ENCODE measurements around the gene PM20D1.
"Not testable (repeated sequence)": the region's sequence is repeated elsewhere in the genome, so short reads cannot be mapped to it uniquely, and the experiment has no call there.

Gene PM20D1

DNA sequence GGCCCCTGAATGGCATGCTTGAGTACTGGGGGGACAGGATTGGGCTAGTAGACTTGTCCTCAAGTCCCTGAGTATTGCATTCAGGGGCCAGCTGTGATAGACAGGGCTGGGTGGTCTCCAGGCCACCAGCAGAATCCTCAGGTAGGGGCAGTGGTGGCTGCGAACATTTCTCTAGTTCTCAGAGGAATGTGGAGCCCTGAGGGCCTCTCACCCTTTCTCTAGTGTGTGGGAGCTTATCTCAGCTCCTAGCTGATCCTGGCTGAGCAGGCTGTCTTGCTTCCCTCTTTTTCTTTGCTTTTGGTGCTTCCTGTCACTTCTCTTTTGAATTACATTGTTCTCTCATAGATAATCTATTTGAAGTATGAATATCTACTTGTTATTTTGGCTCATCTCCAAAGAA lies 30.0 kb upstream of the PM20D1 start:
- H3K4me3 ChIP-seq (ENCODE audit: insufficient read depth, low read depth, low read length, poor library complexity, severe bottlenecking): no peak overlapping the region
- no peaks in the 10 kb centered on the region for H3K9me3 ChIP-seq (ENCODE audit: control insufficient read depth, low read length)
- no peak overlapping the region for H3K27ac ChIP-seq (ENCODE audit: insufficient read depth, low read length, poor library complexity, severe bottlenecking)
- no peaks in the 10 kb centered on the region for H3K27me3 ChIP-seq (replicated peaks; ENCODE audit: control insufficient read depth, insufficient read depth, low read length, poor library complexity, severe bottlenecking)
- no peaks in the 10 kb centered on the region for H3K36me3 ChIP-seq (ENCODE audit: control insufficient read depth, insufficient read depth, low read length)
- DNase-seq: no peak
- H3K4me1 ChIP-seq (ENCODE audit: control insufficient read depth, insufficient read depth, low read length, poor library complexity, severe bottlenecking): no peaks in the 10 kb centered on the region

GRCh38 chr1:205878026-205878425 lies 28.1 kb upstream of the PM20D1 start:
- Histone ChIP-seq H3K27ac (ENCODE audit: insufficient read depth, low read length, poor library complexity, severe bottlenecking) (no peak overlapping the region), H3K4me1 (ENCODE audit: control insufficient read depth, insufficient read depth, low read length, poor library complexity, severe bottlenecking) (no peaks in the 10 kb centered on the region), H3K27me3 (replicated peaks; ENCODE audit: control insufficient read depth, insufficient read depth, low read length, poor library complexity, severe bottlenecking) (no peaks in the 10 kb centered on the region), H3K36me3 (ENCODE audit: control insufficient read depth, insufficient read depth, low read length) (no peaks in the 10 kb centered on the region), H3K9me3 (ENCODE audit: control insufficient read depth, low read length) (no peaks in the 10 kb centered on the region), H3K4me3 (ENCODE audit: insufficient read depth, low read depth, low read length, poor library complexity, severe bottlenecking) (no peak overlapping the region)
- no peak for DNase-seq

GRCh38 chr1:205873148-205873547 lies 23.2 kb upstream of the PM20D1 start:
- not testable (repeated sequence) for H3K27ac ChIP-seq (ENCODE audit: insufficient read depth, low read length, poor library complexity, severe bottlenecking); DNase-seq; H3K27me3 ChIP-seq (replicated peaks; ENCODE audit: control insufficient read depth, insufficient read depth, low read length, poor library complexity, severe bottlenecking); H3K9me3 ChIP-seq (ENCODE audit: control insufficient read depth, low read length); H3K36me3 ChIP-seq (ENCODE audit: control insufficient read depth, insufficient read depth, low read length); H3K4me1 ChIP-seq (ENCODE audit: control insufficient read depth, insufficient read depth, low read length, poor library complexity, severe bottlenecking); H3K4me3 ChIP-seq (ENCODE audit: insufficient read depth, low read depth, low read length, poor library complexity, severe bottlenecking)

DNA sequence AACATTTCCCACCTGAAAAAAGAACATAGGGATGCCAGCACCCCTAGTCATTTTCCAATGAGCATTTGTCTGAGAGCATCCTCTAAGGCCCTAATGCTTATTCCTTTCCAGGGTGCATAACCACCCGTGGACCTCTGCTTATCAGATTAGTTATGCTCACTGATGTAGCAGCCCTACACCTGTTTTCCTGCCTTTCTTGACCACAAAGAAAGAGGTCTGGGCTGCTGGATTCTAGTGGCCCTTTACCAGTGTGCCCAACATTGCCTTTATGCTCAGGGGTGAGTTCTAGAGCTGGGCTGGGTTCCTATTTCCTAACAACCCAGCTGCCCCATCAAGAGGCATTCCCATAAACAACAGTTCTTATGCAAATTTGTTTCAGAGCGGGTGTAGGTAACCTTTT lies 20.3 kb upstream of the PM20D1 start:
- Histone ChIP-seq H3K4me1 (ENCODE audit: control insufficient read depth, insufficient read depth, low read length, poor library complexity, severe bottlenecking) (no peaks in the 10 kb centered on the region), H3K36me3 (ENCODE audit: control insufficient read depth, insufficient read depth, low read length) (no peaks in the 10 kb centered on the region), H3K9me3 (ENCODE audit: control insufficient read depth, low read length) (no peaks in the 10 kb centered on the region), H3K4me3 (ENCODE audit: insufficient read depth, low read depth, low read length, poor library complexity, severe bottlenecking) (no peak overlapping the region), H3K27me3 (replicated peaks; ENCODE audit: control insufficient read depth, insufficient read depth, low read length, poor library complexity, severe bottlenecking) (no peaks in the 10 kb centered on the region), H3K27ac (ENCODE audit: insufficient read depth, low read length, poor library complexity, severe bottlenecking) (no peak overlapping the region)
- no peak for DNase-seq

DNA sequence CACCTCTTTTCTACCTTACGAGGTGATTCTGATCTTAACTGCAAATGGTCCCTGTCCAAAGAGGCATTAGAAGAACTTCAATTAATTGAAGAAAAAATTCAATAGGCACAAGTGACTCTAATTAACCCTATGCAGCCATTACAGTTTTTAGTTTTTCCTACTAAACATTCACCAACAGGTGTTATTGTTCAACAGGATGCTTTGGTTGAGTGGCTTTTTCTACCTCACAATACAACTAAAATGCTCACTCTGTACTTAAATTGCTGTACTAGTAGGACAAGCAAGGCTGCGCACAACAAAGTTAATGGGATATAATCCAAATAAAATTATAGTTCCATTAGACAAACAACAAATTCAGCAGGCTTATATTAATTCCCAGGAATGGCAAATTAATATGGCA lies 11.6 kb upstream of the PM20D1 start:
- Histone ChIP-seq H3K4me1 (ENCODE audit: control insufficient read depth, insufficient read depth, low read length, poor library complexity, severe bottlenecking) (no peaks in the 10 kb centered on the region), H3K27ac (ENCODE audit: insufficient read depth, low read length, poor library complexity, severe bottlenecking) (no peak overlapping the region), H3K9me3 (ENCODE audit: control insufficient read depth, low read length) (no peaks in the 10 kb centered on the region), H3K27me3 (replicated peaks; ENCODE audit: control insufficient read depth, insufficient read depth, low read length, poor library complexity, severe bottlenecking) (no peaks in the 10 kb centered on the region), H3K4me3 (ENCODE audit: insufficient read depth, low read depth, low read length, poor library complexity, severe bottlenecking) (no peak overlapping the region), H3K36me3 (ENCODE audit: control insufficient read depth, insufficient read depth, low read length) (no peaks in the 10 kb centered on the region)
- no peak for DNase-seq

GRCh38 chr1:205858141-205858961 lies 8.4 kb upstream of the PM20D1 start:
- DNase-seq: no peak
- no peaks in the 10 kb centered on the region for H3K4me1 ChIP-seq (ENCODE audit: control insufficient read depth, insufficient read depth, low read length, poor library complexity, severe bottlenecking)
- no peaks in the 10 kb centered on the region for H3K9me3 ChIP-seq (ENCODE audit: control insufficient read depth, low read length)
- no peaks in the 10 kb centered on the region for H3K27me3 ChIP-seq (replicated peaks; ENCODE audit: control insufficient read depth, insufficient read depth, low read length, poor library complexity, severe bottlenecking)
- H3K4me3 ChIP-seq (ENCODE audit: insufficient read depth, low read depth, low read length, poor library complexity, severe bottlenecking): no peak overlapping the region
- H3K27ac ChIP-seq (ENCODE audit: insufficient read depth, low read length, poor library complexity, severe bottlenecking): no peak overlapping the region
- no peaks in the 10 kb centered on the region for H3K36me3 ChIP-seq (ENCODE audit: control insufficient read depth, insufficient read depth, low read length)

- not testable (repeated sequence) for H3K4me3 ChIP-seq (ENCODE audit: insufficient read depth, low read depth, low read length, poor library complexity, severe bottlenecking); H3K36me3 ChIP-seq (ENCODE audit: control insufficient read depth, insufficient read depth, low read length); H3K9me3 ChIP-seq (ENCODE audit: control insufficient read depth, low read length); DNase-seq; H3K4me1 ChIP-seq (ENCODE audit: control insufficient read depth, insufficient read depth, low read length, poor library complexity, severe bottlenecking); H3K27me3 ChIP-seq (replicated peaks; ENCODE audit: control insufficient read depth, insufficient read depth, low read length, poor library complexity, severe bottlenecking); H3K27ac ChIP-seq (ENCODE audit: insufficient read depth, low read length, poor library complexity, severe bottlenecking)
Measured at GRCh38 chr1:205857501-205857900, 7.6 kb upstream of the PM20D1 start.

DNA sequence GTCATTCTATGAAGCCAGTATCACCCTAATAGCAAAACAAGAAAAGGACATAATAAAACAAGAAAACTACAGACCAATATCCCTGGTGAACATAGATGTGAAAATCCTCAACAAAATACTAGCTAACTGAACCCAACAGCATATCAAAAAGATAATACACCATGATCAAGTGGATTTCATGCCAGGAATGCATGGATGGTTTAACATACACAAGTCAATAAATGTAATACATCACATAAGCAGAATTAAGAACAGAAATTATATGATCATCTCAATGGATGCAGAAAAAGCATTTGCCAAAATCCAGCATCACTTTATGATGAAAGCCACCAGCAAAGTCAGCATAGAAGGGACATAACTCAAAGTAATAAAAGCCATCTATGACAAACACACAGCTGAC lies 6.5 kb upstream of the PM20D1 start:
- Histone ChIP-seq H3K4me3 (ENCODE audit: insufficient read depth, low read depth, low read length, poor library complexity, severe bottlenecking) (no peak overlapping the region), H3K36me3 (ENCODE audit: control insufficient read depth, insufficient read depth, low read length) (no peaks in the 10 kb centered on the region), H3K27ac (ENCODE audit: insufficient read depth, low read length, poor library complexity, severe bottlenecking) (no peak overlapping the region), H3K9me3 (ENCODE audit: control insufficient read depth, low read length) (no peaks in the 10 kb centered on the region), H3K27me3 (replicated peaks; ENCODE audit: control insufficient read depth, insufficient read depth, low read length, poor library complexity, severe bottlenecking) (no peaks in the 10 kb centered on the region), H3K4me1 (ENCODE audit: control insufficient read depth, insufficient read depth, low read length, poor library complexity, severe bottlenecking) (no peaks in the 10 kb centered on the region)
- DNase-seq: no peak

GRCh38 chr1:205852969-205853368 lies 3.0 kb upstream of the PM20D1 start:
- Histone ChIP-seq H3K9me3 (ENCODE audit: control insufficient read depth, low read length) (no peaks in the 10 kb centered on the region), H3K27ac (ENCODE audit: insufficient read depth, low read length, poor library complexity, severe bottlenecking) (no peak overlapping the region), H3K4me3 (ENCODE audit: insufficient read depth, low read depth, low read length, poor library complexity, severe bottlenecking) (no peak overlapping the region), H3K36me3 (ENCODE audit: control insufficient read depth, insufficient read depth, low read length) (no peaks in the 10 kb centered on the region), H3K4me1 (ENCODE audit: control insufficient read depth, insufficient read depth, low read length, poor library complexity, severe bottlenecking) (no peaks in the 10 kb centered on the region), H3K27me3 (replicated peaks; ENCODE audit: control insufficient read depth, insufficient read depth, low read length, poor library complexity, severe bottlenecking) (no peaks in the 10 kb centered on the region)
- DNase-seq: no peak

DNA sequence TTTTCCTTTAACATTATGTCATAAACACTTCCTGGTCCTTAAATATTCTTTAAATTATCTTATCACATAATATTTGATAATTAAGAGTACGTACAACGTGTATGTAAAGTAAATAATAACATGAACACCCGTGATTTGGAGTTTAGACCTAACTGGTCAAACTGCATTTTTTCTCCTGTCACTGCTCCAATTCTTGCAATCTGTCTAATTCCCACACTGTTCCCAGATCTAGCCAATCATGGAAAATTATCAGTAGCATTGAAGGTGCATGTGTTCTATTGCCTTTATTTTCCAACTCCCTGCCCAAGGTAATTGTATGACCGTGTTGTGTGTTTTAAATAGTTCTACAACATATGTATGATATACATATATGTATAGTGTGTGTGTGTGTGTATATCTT lies 2.1 kb upstream of the PM20D1 start:
- H3K36me3 ChIP-seq (ENCODE audit: control insufficient read depth, insufficient read depth, low read length): no peaks in the 10 kb centered on the region
- H3K27ac ChIP-seq (ENCODE audit: insufficient read depth, low read length, poor library complexity, severe bottlenecking): no peak overlapping the region
- H3K27me3 ChIP-seq (replicated peaks; ENCODE audit: control insufficient read depth, insufficient read depth, low read length, poor library complexity, severe bottlenecking): no peaks in the 10 kb centered on the region
- no peaks in the 10 kb centered on the region for H3K4me1 ChIP-seq (ENCODE audit: control insufficient read depth, insufficient read depth, low read length, poor library complexity, severe bottlenecking)
- no peaks in the 10 kb centered on the region for H3K9me3 ChIP-seq (ENCODE audit: control insufficient read depth, low read length)
- DNase-seq: no peak
- H3K4me3 ChIP-seq (ENCODE audit: insufficient read depth, low read depth, low read length, poor library complexity, severe bottlenecking): no peak overlapping the region

Data from effector memory CD4-positive, alpha-beta T cell (primary cell).